H9 (cell line): ENCODE measurements around the gene KSR1. TPM values are rescaled to one million over a fixed set of nuclear protein-coding genes. Genes with fewer than 3 reads are reported as not detected.

Experiments used
- DNase-seq: peaks from one replicate; pipeline ENCODE4 v3.0.0-alpha.2; 2017
- H2AFZ ChIP-seq: one replicate; pipeline ENCODE4 v1.6.1; 2013; ENCODE audit warnings: mild to moderate bottlenecking, low read length, control low read depth, moderate library complexity
- H2AK5ac ChIP-seq: 2 replicates; pipeline ENCODE4 v1.6.1; 2013; ENCODE audit warnings: low read length, control low read depth, mixed read lengths; ENCODE audit not compliant: insufficient read length
- H2BK120ac ChIP-seq: one replicate; pipeline ENCODE4 v1.6.1; 2013; ENCODE audit warnings: low read depth, mild to moderate bottlenecking, low read length, control low read depth, inconsistent platforms; ENCODE audit not compliant: poor library complexity, severe bottlenecking
- H2BK12ac ChIP-seq: 2 replicates; pipeline ENCODE4 v1.6.1; 2013; ENCODE audit warnings: low read length, control low read depth, mixed read lengths, low read depth; ENCODE audit not compliant: insufficient read length
- H2BK15ac ChIP-seq: 2 replicates; pipeline ENCODE4 v1.6.1; 2013; ENCODE audit warnings: low read depth, low read length, control low read depth
- H2BK20ac ChIP-seq: one replicate; pipeline ENCODE4 v1.6.1; 2013; ENCODE audit warnings: low read depth, mild to moderate bottlenecking, low read length, control low read depth, inconsistent platforms; ENCODE audit not compliant: poor library complexity, severe bottlenecking
- H2BK5ac ChIP-seq: 2 replicates; pipeline ENCODE4 v1.6.1; 2013; ENCODE audit warnings: low read length, control low read depth, mixed read lengths; ENCODE audit not compliant: insufficient read length
- H3K14ac ChIP-seq: 2 replicates; pipeline ENCODE4 v1.6.1; 2013; ENCODE audit warnings: low read length, control low read depth; ENCODE audit not compliant: insufficient read depth
- H3K18ac ChIP-seq: 2 replicates; pipeline ENCODE4 v1.6.1; 2013; ENCODE audit warnings: low read depth, mild to moderate bottlenecking, mixed read lengths, low read length, control low read depth; ENCODE audit not compliant: insufficient read length
- H3K23ac ChIP-seq: 2 replicates; pipeline ENCODE4 v1.6.1; 2013; ENCODE audit warnings: low read length, control low read depth, mixed read lengths, low read depth; ENCODE audit not compliant: insufficient read length
- H3K23me2 ChIP-seq: 2 replicates; pipeline ENCODE4 v1.6.1; 2013; ENCODE audit warnings: low read depth, mild to moderate bottlenecking, mixed read lengths, low read length, control low read depth; ENCODE audit not compliant: insufficient read length, poor library complexity, severe bottlenecking
- H3K27ac ChIP-seq: 2 replicates; pipeline ENCODE4 v1.5.1; 2013; ENCODE audit warnings: low read length, control low read depth, mixed read lengths, low read depth; ENCODE audit not compliant: insufficient read length
- H3K27me3 ChIP-seq: 2 replicates; pipeline ENCODE4 v1.6.1; 2013; ENCODE audit warnings: low read length, control low read depth, inconsistent platforms; ENCODE audit not compliant: insufficient read depth
- H3K4ac ChIP-seq: 2 replicates; pipeline ENCODE4 v1.6.1; 2013; ENCODE audit warnings: low read depth, mild to moderate bottlenecking, control low read depth, inconsistent platforms, low read length, moderate library complexity
- H3K4me1 ChIP-seq: 2 replicates; pipeline ENCODE4 v1.6.1; 2013; ENCODE audit warnings: low read length, control low read depth, inconsistent platforms; ENCODE audit not compliant: insufficient read depth
- H3K4me2 ChIP-seq: 2 replicates; pipeline ENCODE4 v1.6.1; 2013; ENCODE audit warnings: low read length, control low read depth, mixed read lengths; ENCODE audit not compliant: insufficient read length, insufficient read depth
- H3K56ac ChIP-seq: 2 replicates; pipeline ENCODE4 v1.6.1; 2013; ENCODE audit warnings: low read depth, mild to moderate bottlenecking, mixed read lengths, low read length, control low read depth; ENCODE audit not compliant: insufficient read length
- H3K79me1 ChIP-seq: 2 replicates; pipeline ENCODE4 v1.6.1; 2013; ENCODE audit warnings: low read depth, mild to moderate bottlenecking, moderate library complexity, low read length, control low read depth, inconsistent platforms; ENCODE audit not compliant: insufficient read depth, poor library complexity, severe bottlenecking
- H3K79me2 ChIP-seq: 2 replicates; pipeline ENCODE4 v1.6.1; 2013; ENCODE audit warnings: low read length, control low read depth, inconsistent platforms; ENCODE audit not compliant: insufficient read depth
- H3K9ac ChIP-seq: 2 replicates; pipeline ENCODE4 v1.6.1; 2013; ENCODE audit warnings: low read length, control low read depth, mixed read lengths; ENCODE audit not compliant: insufficient read length; ENCODE audit errors: extremely low read depth
- H3K9me3 ChIP-seq: one replicate; pipeline ENCODE4 v1.6.1; 2013; ENCODE audit warnings: low read depth, low read length, inconsistent platforms; ENCODE audit not compliant: control insufficient read depth
- H3T11ph ChIP-seq: one replicate; pipeline ENCODE4 v1.6.1; 2013; ENCODE audit warnings: mild to moderate bottlenecking, low read length, control low read depth, inconsistent platforms
- H4K20me1 ChIP-seq: one replicate; pipeline ENCODE4 v1.6.1; 2013; ENCODE audit not compliant: control insufficient read depth, insufficient read length, insufficient read depth
- H4K5ac ChIP-seq: 2 replicates; pipeline ENCODE4 v1.6.1; 2013; ENCODE audit warnings: low read depth, mild to moderate bottlenecking, mixed read lengths, low read length, control low read depth; ENCODE audit not compliant: insufficient read length
- H4K8ac ChIP-seq: replicated peaks from 2 replicates; pipeline ENCODE4 v1.6.1; 2013; ENCODE audit warnings: low read length, control low read depth, mixed read lengths, low read depth; ENCODE audit not compliant: insufficient read length
- H4K91ac ChIP-seq: 2 replicates; pipeline ENCODE4 v1.6.1; 2013; ENCODE audit warnings: low read depth, mild to moderate bottlenecking, moderate library complexity, mixed read lengths, low read length, control low read depth; ENCODE audit not compliant: insufficient read length
- H3K27ac Mint-ChIP-seq, 3 experiments: 2 replicates in 2 of 3; 3 replicates in 1 of 3; pipeline ENCODE4 v1.8.0; 2020 to 2021; ENCODE audit warnings: mixed read lengths in 3 of 3, mild to moderate bottlenecking in 1 of 3, moderate library complexity in 1 of 3
- H3K27me3 Mint-ChIP-seq: 2 replicates; pipeline ENCODE4 v1.8.0; 2021; ENCODE audit warnings: low read depth, mild to moderate bottlenecking, moderate library complexity, mixed read lengths
- H3K36me3 Mint-ChIP-seq, 3 experiments: 2 replicates in 2 of 3; 3 replicates in 1 of 3; pipeline ENCODE4 v1.8.0; 2020 to 2021; ENCODE audit warnings: low read depth in 3 of 3, mixed read lengths in 3 of 3; ENCODE audit not compliant: insufficient read depth in 1 of 3
- H3K4me1 Mint-ChIP-seq, 2 experiments: 2 replicates each; pipeline ENCODE4 v1.8.0; 2020; ENCODE audit warnings: mixed read lengths in 2 of 2
- H3K4me3 Mint-ChIP-seq, 2 experiments: 2 replicates in 1 of 2; 3 replicates in 1 of 2; pipeline ENCODE4 v1.8.0; 2020 to 2021; ENCODE audit warnings: mild to moderate bottlenecking in 2 of 2, mixed read lengths in 2 of 2, moderate library complexity in 1 of 2
- H3K9me3 Mint-ChIP-seq, 2 experiments: 2 replicates in 1 of 2; 3 replicates in 1 of 2; pipeline ENCODE4 v1.8.0; 2020; ENCODE audit warnings: mild to moderate bottlenecking in 2 of 2, mixed read lengths in 2 of 2, moderate library complexity in 1 of 2
- CTCF ChIP-seq: fragments of 200-600 bp; sonication (generic); conservative IDR thresholded peaks from 3 replicates; pipeline ENCODE4 v1.8.0; 2021; ENCODE audit warnings: antibody characterized with exemption, mild to moderate bottlenecking
- WGBS: extraction: QIAGEN DNeasy Blood & Tissue Kit; methylation state at CpG from one replicate; pipeline ENCODE4 v1.1.7; 2013; ENCODE audit warnings: missing lambda C conversion rate, low lambda C conversion rate, mixed read lengths; ENCODE audit not compliant: insufficient read length; ENCODE audit errors: extremely low coverage; 5-methylcytosine and 5-hydroxymethylcytosine counted together
- total RNA-seq: library from RNA; stranded (reverse); gene quantifications from 2 replicates; pipeline ENCODE4 v1.2.1, GENCODE V29; 2021

Gene KSR1
- total RNA-seq, 1 experiment from 2014 or later = 44.9 TPM

GRCh38 chr17:27525316-27525715 lies 69.1 kb downstream of the KSR1 start:
- Mint-ChIP-seq H3K4me3 (no peak overlapping the region), H3K9me3 (no peaks in the 10 kb centered on the region), H3K27ac (peak overlapping the region in 1 of 3 experiments; percentile 58; a peak in 1 of 7 replicates), H3K36me3 (no peaks in the 10 kb centered on the region), H3K27me3 (no peaks in the 10 kb centered on the region), H3K4me1 (peaks cover 62 to 73% of the 10 kb centered on the region in 2 experiments)
- H4K5ac ChIP-seq = no peak overlapping the region
- H2BK20ac ChIP-seq = no peak overlapping the region
- no peak overlapping the region for H3K4ac ChIP-seq
- H3K79me2 ChIP-seq = peaks cover 9% of the 10 kb centered on the region; the same call in 1 of the 2 replicates
- H3K27ac ChIP-seq = no peak overlapping the region
- H3K27me3 ChIP-seq = no peaks in the 10 kb centered on the region
- H2BK15ac ChIP-seq = no peak overlapping the region
- no peaks in the 10 kb centered on the region for H3K79me1 ChIP-seq
- no peak overlapping the region for H2BK12ac ChIP-seq
- no peak overlapping the region for H2AK5ac ChIP-seq
- peaks cover 21% of the 10 kb centered on the region; the same call in 1 of the 2 replicates for H3K4me1 ChIP-seq
- no CpG with 5 or more reads among the region's 2 CpGs for WGBS
- no peak overlapping the region for H3K4me2 ChIP-seq
- no peak for TF ChIP-seq CTCF
- no peaks in the 10 kb centered on the region for H4K20me1 ChIP-seq
- no peak overlapping the region for H3K23ac ChIP-seq
- no peak overlapping the region for H3K9ac ChIP-seq
- H3K18ac ChIP-seq = no peak overlapping the region
- no peak overlapping the region for H2AFZ ChIP-seq
- H3K14ac ChIP-seq = no peak overlapping the region
- no peak overlapping the region for H2BK5ac ChIP-seq
- no peaks in the 10 kb centered on the region for H3K23me2 ChIP-seq
- H3K56ac ChIP-seq = no peak overlapping the region
- H4K8ac ChIP-seq = no peak overlapping the region
- H3T11ph ChIP-seq = no peak overlapping the region
- no peak overlapping the region for H2BK120ac ChIP-seq
- H3K9me3 ChIP-seq = no peaks in the 10 kb centered on the region
- DNase-seq = no peak
- no peak overlapping the region for H4K91ac ChIP-seq
